GM19467 (cell line): ENCODE measurements around the gene PARP6.
A peak's percentile ranks its signal among the peaks of the same experiment; 100 is the strongest.

Experiments used
- ATAC-seq: cut with Tn5 transposase; IDR thresholded peaks from one replicate; pipeline ENCODE4 v1.9.1; 2021; ENCODE audit warnings: mild to moderate bottlenecking, moderate library complexity; ENCODE audit not compliant: unreplicated experiment

Gene PARP6

GRCh38 chr15:72272213-72272996 lies at the start of gene PARP6:
PARP6 (minus strand) TSS chr15:72272554; CDS start chr15:72267477, 5,077 bp downstream.
- ATAC-seq = peak; percentile 94

GRCh38 chr15:72319985-72320671 lies 47.8 kb upstream of the PARP6 start, which contains the start of gene CELF6:
CELF6 (minus strand) TSS chr15:72320157; CDS start chr15:72319874, 283 bp downstream.
- ATAC-seq = peak; percentile 56

GRCh38 chr15:72319360-72319984 lies 47.1 kb upstream of the PARP6 start:
- ATAC-seq = no peak

- ATAC-seq = no peak
Observed at GRCh38 chr15:72318408-72318942, 46.1 kb upstream of the PARP6 start.

GRCh38 chr15:72315706-72316370 lies 43.5 kb upstream of the PARP6 start:
- ATAC-seq = no peak

GRCh38 chr15:72313881-72314280 lies 41.5 kb upstream of the PARP6 start:
- ATAC-seq = no peak

GRCh38 chr15:72313448-72313840 lies 41.1 kb upstream of the PARP6 start:
- ATAC-seq = no peak

- no peak for ATAC-seq
Observed at GRCh38 chr15:72312605-72313447, 40.5 kb upstream of the PARP6 start.

- no peak for ATAC-seq
Observed at GRCh38 chr15:72307026-72307425, 34.7 kb upstream of the PARP6 start.

- ATAC-seq = no peak
Observed at GRCh38 chr15:72306211-72306785, 33.9 kb upstream of the PARP6 start.

GRCh38 chr15:72304596-72304995 lies 32.2 kb upstream of the PARP6 start:
- ATAC-seq = no peak

GRCh38 chr15:72302955-72303354 lies 30.6 kb upstream of the PARP6 start:
- no peak for ATAC-seq

GRCh38 chr15:72289597-72290325 lies 17.4 kb upstream of the PARP6 start:
- no peak for ATAC-seq

- ATAC-seq = no peak
Observed at GRCh38 chr15:72288796-72289596, 16.6 kb upstream of the PARP6 start.

- ATAC-seq = no peak
Observed at GRCh38 chr15:72285927-72286516, 13.7 kb upstream of the PARP6 start.

- no peak for ATAC-seq
Observed at GRCh38 chr15:72285402-72285801, 13.0 kb upstream of the PARP6 start.

GRCh38 chr15:72284781-72285180 lies 12.4 kb upstream of the PARP6 start:
- ATAC-seq = no peak

GRCh38 chr15:72281713-72282112 lies 9.4 kb upstream of the PARP6 start:
- ATAC-seq = no peak
